ENCODE measurements around the gene TUBA1C.

TUBA1C gene

DNA sequence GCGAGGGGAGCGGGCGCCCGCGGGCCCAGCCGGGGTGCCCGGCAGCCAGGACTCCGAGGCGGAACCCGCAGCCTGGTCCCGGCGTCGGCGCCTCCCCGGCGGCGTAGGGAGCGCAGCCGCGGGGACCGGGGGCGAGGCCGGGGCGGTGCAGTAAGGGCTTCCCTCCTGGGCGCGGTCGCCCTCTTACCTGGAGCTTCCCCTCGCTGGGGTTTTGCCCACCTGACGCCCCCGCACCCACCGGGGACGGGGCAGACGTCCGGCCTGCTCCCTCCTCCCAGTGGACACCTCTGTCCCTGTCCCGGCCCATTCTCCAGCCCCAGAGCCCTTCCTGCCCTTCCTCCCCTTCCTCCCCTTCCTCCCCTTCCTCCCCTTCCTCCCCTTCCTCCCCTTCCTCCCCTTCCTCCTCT, 413 bp upstream of the TUBA1C start (continued):
- TF ChIP-seq, protein P1, sequence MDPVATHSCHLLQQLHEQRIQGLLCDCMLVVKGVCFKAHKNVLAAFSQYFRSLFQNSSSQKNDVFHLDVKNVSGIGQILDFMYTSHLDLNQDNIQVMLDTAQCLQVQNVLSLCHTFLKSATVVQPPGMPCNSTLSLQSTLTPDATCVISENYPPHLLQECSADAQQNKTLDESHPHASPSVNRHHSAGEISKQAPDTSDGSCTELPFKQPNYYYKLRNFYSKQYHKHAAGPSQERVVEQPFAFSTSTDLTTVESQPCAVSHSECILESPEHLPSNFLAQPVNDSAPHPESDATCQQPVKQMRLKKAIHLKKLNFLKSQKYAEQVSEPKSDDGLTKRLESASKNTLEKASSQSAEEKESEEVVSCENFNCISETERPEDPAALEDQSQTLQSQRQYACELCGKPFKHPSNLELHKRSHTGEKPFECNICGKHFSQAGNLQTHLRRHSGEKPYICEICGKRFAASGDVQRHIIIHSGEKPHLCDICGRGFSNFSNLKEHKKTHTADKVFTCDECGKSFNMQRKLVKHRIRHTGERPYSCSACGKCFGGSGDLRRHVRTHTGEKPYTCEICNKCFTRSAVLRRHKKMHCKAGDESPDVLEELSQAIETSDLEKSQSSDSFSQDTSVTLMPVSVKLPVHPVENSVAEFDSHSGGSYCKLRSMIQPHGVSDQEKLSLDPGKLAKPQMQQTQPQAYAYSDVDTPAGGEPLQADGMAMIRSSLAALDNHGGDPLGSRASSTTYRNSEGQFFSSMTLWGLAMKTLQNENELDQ (tag by site-specific recombination; IDR thresholded peaks at IDR 0.05; ENCODE audit: low read depth) = no peak
- TF ChIP-seq ZFP37 (tag by site-specific recombination; IDR thresholded peaks at IDR 0.05) (0 out of 2 replicates have a peak, but pooled peaks have one; percentile 8), YY2 (tag by site-specific recombination; IDR thresholded peaks at IDR 0.05) (no peak), ZNF19 (tag by site-specific recombination; IDR thresholded peaks at IDR 0.05; ENCODE audit: low read depth) (no peak), ZNF626 (tag by site-specific recombination; IDR thresholded peaks at IDR 0.05) (no peak), SP3 (tag by site-specific recombination; IDR thresholded peaks at IDR 0.05) (peak; percentile 97), ZNF23 (tag by site-specific recombination; IDR thresholded peaks at IDR 0.05; ENCODE audit: borderline replicate concordance) (no peak), GFI1B (tag by site-specific recombination; IDR thresholded peaks at IDR 0.05) (no peak), GLIS2 (tag by site-specific recombination; IDR thresholded peaks at IDR 0.05) (peak; percentile 63; the same call in 1 of the 2 replicates), ZNF76 (tag by site-specific recombination; IDR thresholded peaks at IDR 0.05; ENCODE audit: borderline replicate concordance, low read depth) (no peak; the same call in 1 of the 2 replicates), GLI4 (tag by site-specific recombination; IDR thresholded peaks at IDR 0.05) (peak; percentile 79; the same call in 1 of the 2 replicates), ZNF211 (tag by site-specific recombination; IDR thresholded peaks at IDR 0.05; ENCODE audit: low read depth) (no peak), ZNF311 (tag by site-specific recombination; IDR thresholded peaks at IDR 0.05; ENCODE audit: borderline replicate concordance) (no peak), ZNF473 (tag by site-specific recombination; IDR thresholded peaks at IDR 0.05) (no peak), ZNF426 (tag by site-specific recombination; IDR thresholded peaks at IDR 0.05) (no peak), ZNF530 (tag by site-specific recombination; IDR thresholded peaks at IDR 0.05; ENCODE audit: low read depth) (no peak), ZNF555 (tag by site-specific recombination; conservative IDR thresholded peaks at IDR 0.05) (no peak), ZNF157 (tag by site-specific recombination; IDR thresholded peaks at IDR 0.05) (no peak), TRIM28 (IDR thresholded peaks at IDR 0.05; ENCODE audit: borderline replicate concordance, low read length) (no peak), ZNF624 (tag by site-specific recombination; IDR thresholded peaks at IDR 0.05) (no peak), ZNF155 (tag by site-specific recombination; IDR thresholded peaks at IDR 0.05) (no peak)
- TF ChIP-seq, protein P2, sequence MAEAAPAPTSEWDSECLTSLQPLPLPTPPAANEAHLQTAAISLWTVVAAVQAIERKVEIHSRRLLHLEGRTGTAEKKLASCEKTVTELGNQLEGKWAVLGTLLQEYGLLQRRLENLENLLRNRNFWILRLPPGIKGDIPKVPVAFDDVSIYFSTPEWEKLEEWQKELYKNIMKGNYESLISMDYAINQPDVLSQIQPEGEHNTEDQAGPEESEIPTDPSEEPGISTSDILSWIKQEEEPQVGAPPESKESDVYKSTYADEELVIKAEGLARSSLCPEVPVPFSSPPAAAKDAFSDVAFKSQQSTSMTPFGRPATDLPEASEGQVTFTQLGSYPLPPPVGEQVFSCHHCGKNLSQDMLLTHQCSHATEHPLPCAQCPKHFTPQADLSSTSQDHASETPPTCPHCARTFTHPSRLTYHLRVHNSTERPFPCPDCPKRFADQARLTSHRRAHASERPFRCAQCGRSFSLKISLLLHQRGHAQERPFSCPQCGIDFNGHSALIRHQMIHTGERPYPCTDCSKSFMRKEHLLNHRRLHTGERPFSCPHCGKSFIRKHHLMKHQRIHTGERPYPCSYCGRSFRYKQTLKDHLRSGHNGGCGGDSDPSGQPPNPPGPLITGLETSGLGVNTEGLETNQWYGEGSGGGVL (tag by site-specific recombination; IDR thresholded peaks at IDR 0.05) = peak; percentile 100
- TF ChIP-seq, protein P3, sequence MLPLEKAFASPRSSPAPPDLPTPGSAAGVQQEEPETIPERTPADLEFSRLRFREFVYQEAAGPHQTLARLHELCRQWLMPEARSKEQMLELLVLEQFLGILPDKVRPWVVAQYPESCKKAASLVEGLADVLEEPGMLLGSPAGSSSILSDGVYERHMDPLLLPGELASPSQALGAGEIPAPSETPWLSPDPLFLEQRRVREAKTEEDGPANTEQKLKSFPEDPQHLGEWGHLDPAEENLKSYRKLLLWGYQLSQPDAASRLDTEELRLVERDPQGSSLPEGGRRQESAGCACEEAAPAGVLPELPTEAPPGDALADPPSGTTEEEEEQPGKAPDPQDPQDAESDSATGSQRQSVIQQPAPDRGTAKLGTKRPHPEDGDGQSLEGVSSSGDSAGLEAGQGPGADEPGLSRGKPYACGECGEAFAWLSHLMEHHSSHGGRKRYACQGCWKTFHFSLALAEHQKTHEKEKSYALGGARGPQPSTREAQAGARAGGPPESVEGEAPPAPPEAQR (tag by site-specific recombination; IDR thresholded peaks at IDR 0.05) = no peak
- TF ChIP-seq, protein P4, sequence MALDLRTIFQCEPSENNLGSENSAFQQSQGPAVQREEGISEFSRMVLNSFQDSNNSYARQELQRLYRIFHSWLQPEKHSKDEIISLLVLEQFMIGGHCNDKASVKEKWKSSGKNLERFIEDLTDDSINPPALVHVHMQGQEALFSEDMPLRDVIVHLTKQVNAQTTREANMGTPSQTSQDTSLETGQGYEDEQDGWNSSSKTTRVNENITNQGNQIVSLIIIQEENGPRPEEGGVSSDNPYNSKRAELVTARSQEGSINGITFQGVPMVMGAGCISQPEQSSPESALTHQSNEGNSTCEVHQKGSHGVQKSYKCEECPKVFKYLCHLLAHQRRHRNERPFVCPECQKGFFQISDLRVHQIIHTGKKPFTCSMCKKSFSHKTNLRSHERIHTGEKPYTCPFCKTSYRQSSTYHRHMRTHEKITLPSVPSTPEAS (tag by site-specific recombination; IDR thresholded peaks at IDR 0.05) = no peak
- TF ChIP-seq, protein P5, sequence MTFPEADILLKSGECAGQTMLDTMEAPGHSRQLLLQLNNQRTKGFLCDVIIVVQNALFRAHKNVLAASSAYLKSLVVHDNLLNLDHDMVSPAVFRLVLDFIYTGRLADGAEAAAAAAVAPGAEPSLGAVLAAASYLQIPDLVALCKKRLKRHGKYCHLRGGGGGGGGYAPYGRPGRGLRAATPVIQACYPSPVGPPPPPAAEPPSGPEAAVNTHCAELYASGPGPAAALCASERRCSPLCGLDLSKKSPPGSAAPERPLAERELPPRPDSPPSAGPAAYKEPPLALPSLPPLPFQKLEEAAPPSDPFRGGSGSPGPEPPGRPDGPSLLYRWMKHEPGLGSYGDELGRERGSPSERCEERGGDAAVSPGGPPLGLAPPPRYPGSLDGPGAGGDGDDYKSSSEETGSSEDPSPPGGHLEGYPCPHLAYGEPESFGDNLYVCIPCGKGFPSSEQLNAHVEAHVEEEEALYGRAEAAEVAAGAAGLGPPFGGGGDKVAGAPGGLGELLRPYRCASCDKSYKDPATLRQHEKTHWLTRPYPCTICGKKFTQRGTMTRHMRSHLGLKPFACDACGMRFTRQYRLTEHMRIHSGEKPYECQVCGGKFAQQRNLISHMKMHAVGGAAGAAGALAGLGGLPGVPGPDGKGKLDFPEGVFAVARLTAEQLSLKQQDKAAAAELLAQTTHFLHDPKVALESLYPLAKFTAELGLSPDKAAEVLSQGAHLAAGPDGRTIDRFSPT (tag by site-specific recombination; IDR thresholded peaks at IDR 0.05) = peak; percentile 95
- TF ChIP-seq, protein P6, sequence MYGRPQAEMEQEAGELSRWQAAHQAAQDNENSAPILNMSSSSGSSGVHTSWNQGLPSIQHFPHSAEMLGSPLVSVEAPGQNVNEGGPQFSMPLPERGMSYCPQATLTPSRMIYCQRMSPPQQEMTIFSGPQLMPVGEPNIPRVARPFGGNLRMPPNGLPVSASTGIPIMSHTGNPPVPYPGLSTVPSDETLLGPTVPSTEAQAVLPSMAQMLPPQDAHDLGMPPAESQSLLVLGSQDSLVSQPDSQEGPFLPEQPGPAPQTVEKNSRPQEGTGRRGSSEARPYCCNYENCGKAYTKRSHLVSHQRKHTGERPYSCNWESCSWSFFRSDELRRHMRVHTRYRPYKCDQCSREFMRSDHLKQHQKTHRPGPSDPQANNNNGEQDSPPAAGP (tag by site-specific recombination; IDR thresholded peaks at IDR 0.05) = peak; percentile 84
- TF ChIP-seq, protein P7, sequence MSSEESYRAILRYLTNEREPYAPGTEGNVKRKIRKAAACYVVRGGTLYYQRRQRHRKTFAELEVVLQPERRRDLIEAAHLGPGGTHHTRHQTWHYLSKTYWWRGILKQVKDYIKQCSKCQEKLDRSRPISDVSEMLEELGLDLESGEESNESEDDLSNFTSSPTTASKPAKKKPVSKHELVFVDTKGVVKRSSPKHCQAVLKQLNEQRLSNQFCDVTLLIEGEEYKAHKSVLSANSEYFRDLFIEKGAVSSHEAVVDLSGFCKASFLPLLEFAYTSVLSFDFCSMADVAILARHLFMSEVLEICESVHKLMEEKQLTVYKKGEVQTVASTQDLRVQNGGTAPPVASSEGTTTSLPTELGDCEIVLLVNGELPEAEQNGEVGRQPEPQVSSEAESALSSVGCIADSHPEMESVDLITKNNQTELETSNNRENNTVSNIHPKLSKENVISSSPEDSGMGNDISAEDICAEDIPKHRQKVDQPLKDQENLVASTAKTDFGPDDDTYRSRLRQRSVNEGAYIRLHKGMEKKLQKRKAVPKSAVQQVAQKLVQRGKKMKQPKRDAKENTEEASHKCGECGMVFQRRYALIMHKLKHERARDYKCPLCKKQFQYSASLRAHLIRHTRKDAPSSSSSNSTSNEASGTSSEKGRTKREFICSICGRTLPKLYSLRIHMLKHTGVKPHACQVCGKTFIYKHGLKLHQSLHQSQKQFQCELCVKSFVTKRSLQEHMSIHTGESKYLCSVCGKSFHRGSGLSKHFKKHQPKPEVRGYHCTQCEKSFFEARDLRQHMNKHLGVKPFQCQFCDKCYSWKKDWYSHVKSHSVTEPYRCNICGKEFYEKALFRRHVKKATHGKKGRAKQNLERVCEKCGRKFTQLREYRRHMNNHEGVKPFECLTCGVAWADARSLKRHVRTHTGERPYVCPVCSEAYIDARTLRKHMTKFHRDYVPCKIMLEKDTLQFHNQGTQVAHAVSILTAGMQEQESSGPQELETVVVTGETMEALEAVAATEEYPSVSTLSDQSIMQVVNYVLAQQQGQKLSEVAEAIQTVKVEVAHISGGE (tag by site-specific recombination; conservative IDR thresholded peaks at IDR 0.05; ENCODE audit: low read depth) = peak; percentile 74
